H1 (cell line): ENCODE data around the gene GRIA4. TPM values are rescaled to one million over a fixed set of nuclear protein-coding genes. Genes with fewer than 3 reads are reported as not detected.

Source experiments
- CBX8 ChIP-seq: fragments of 300-800, 300-1000 bp; sonication (generic); IDR thresholded peaks from 2 replicates; pipeline ENCODE4 v1.7.1; 2016; ENCODE audit warnings: low read depth, low read length, borderline replicate concordance
- CHD7 ChIP-seq: fragments of 300-600 bp; sonication (generic); IDR thresholded peaks from 2 replicates; pipeline ENCODE4 v1.7.1; 2012; ENCODE audit warnings: low read length, moderate library complexity, mild to moderate bottlenecking, inconsistent platforms; ENCODE audit not compliant: insufficient replicate concordance
- TCF12 ChIP-seq: IDR thresholded peaks from 2 replicates; pipeline ENCODE4 v1.6.1; 2011; ENCODE audit warnings: low read depth, mild to moderate bottlenecking, low read length
- USF2 ChIP-seq: IDR thresholded peaks from 2 replicates; pipeline ENCODE4 v1.6.1; 2011; ENCODE audit warnings: low read length, improper control_type of control experiment
- polyA plus RNA-seq, 7 experiments: library from polyadenylated mRNA; depleted of rRNA in 3 of 7; stranded (reverse) in 5 of 7; unstranded in 2 of 7; fragments of >200 nt in 5 of 7; fragments of 200-250 nt in 2 of 7; gene quantifications; 1 replicate in 5 of 7; 2 replicates in 1 of 7; 4 replicates in 1 of 7; pipeline versions ENCODE4 v1.2.1 to v1.2.3, GENCODE V29; 2011 to 2013; ENCODE audit warnings: missing spikeins in 2 of 7, mixed read lengths in 2 of 7
- total RNA-seq: library from RNA; stranded (reverse); fragmentation: NEBNext Ultra II Directional; extraction: Animal tissue kit (Norgen Biotek cat#: 25700); gene quantifications from 2 replicates; pipeline ENCODE4 v1.2.1, GENCODE V29; 2021

GRIA4 gene
- total and polyA plus RNA-seq, 2 of the 8 experiments (the other 6 are each of a cell fraction or from before 2014, with no cell fraction given): 12.5 to 21.8 TPM

GRCh38 chr11:105738251-105738650 is 128.4 kb downstream of the GRIA4 start (continued):
- TF ChIP-seq CHD7 (no peak), USF2 (no peak), CBX8 (no peak), TCF12 (no peak)
